ENCODE results near the gene CDK5RAP1.

GRCh38 chr20:33393609-33394008, 7.7 kb downstream of the CDK5RAP1 start:
- TF ChIP-seq POLR2A (IDR thresholded peaks at IDR 0.05), result no peak
- no peak for TF ChIP-seq CTCF (IDR thresholded peaks at IDR 0.05)

Data from adrenal gland (tissue), 5 donors.